NOMO-1 (cell line): ENCODE measurements around the gene TMEM258.

Experiments
- DNase-seq, 2 experiments: peaks; one replicate each; lab custom pipeline; 2025; ENCODE audit not compliant: unreplicated experiment in 2 of 2; lab: John Stamatoyannopoulos, UW

TMEM258 gene

DNA sequence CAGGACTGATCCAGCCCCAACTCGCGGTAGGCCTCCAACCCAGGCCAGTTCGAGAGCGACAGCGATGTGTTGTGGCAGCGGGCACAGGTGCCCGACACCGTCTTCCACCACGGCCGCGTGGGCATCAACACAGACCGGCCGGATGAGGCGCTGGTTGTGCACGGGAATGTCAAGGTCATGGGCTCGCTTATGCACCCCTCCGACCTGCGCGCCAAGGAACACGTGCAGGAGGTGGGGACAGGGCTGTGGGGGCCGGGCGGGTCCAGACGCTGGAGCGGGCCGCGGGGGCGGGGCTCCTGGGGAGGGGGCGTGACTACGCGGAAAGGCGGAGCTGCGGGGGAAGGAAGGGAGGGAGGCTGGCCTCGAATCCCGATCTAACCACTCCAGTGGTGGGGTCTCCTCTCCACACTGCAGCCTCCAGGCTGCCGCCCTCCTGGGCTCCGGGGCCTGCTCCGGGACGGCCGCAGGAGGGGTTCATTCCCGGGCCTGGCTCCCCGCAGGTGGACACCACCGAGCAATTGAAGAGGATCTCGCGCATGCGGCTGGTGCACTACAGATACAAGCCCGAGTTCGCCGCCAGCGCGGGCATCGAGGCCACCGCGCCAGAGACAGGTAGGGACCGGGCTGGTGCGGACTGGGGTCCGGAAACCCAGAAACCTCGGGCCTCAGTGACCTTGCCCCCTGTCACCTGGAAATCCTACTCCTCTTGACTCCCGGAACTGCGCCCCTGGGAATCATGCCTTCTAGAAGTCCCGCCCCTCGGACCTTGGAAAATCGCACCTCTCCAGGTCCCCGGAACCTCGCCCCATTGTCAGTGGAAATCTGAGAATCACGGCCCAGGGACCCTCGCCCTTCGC lies 14.9 kb downstream of the TMEM258 start:
- DNase-seq = no peak

DNA sequence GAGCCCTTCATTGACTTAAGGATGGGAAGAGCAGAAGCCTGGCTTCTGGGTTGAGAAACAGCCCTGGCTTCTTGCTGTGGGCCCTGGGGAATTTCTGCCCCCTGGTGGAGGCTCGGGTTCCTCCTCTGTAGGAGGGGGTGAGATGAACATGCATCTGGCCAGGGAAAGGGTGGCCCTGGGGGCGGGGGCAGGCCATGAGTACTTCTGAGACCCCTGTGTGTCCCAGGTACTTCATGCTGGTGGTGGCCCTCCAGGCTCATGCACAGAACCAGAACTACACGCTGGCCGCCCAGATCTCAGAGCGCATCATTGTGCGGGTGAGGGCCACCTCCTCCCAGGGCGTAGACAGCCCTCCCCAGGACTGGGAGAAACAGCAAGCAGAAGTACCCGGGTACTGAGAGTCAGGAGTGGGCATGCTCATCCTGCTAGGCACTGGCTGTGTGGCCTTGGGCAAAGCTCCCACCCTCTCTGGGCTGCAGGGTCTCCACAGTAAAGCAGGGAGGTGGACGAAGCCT lies 15.8 kb downstream of the TMEM258 start:
- DNase-seq = peak; percentile 38 to 58

DNA sequence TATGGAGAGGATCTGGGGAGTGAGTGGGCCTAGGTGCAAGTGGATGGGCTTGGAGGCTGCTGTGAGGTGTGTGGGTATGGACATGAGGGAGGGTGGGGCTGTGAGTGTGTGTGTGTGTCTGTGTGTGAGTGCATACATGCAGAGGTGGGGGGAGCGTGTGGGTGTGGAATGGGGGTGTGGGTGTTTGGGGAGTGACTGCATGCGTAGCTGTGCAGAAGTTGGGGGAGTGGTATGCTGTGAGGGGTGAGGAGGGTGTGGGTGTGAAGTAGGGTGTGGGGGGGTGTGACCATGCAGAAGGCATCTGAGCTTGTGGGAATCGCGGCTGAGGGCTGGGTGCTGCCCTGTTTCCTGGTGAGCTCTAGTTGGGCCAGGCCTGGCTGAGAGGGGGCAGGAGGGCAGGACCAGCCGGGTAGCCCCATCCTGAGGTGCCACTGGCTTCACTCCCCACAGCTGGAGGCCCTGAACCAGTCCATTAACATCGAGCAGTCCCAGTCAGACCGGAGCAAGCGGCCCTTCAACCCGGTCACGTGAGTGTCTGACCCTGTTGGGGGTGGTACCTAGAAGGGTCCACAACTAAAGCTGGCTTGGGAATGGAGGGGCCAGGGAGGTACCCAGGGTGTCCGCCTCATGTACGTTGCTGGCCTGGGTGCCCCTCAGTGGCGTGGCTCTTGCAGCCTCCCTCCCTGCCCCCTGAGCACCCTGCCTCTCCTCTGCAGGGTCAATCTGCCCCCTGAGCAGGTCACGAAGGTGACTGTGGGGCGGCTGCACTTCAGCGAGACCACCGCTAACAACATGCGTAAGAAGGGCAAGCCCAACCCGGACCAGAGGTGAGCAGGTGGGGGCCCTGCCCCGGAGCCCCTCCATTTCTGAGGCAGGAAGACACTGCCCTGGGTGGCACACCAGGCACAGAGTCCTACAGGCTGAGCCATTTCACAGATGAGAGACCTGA lies 16.5 kb downstream of the TMEM258 start:
- no peak for DNase-seq

- DNase-seq = no peak
Observed at GRCh38 chr11:61775106-61775505, 17.3 kb downstream of the TMEM258 start.

DNA sequence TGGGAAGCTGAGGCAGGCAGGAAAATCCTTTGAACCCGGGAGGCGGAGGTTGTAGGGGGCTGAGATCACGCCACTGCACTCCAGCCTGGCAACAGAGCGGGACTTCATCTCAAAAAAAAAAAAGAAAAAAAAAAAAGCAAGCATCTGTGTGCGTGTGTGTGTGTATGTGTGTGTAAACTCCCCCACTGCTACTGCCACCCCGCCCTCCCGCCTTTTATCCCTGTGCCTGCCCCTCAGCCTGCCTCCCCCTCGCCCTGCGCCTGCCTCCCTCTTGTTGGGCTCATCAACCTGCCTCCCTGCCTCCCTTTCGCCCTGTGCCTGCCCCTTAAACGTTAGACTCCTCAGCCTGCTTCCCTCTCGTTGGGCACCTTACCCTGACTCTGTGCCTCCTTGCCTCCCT lies 18.0 kb downstream of the TMEM258 start:
- DNase-seq = no peak

DNA sequence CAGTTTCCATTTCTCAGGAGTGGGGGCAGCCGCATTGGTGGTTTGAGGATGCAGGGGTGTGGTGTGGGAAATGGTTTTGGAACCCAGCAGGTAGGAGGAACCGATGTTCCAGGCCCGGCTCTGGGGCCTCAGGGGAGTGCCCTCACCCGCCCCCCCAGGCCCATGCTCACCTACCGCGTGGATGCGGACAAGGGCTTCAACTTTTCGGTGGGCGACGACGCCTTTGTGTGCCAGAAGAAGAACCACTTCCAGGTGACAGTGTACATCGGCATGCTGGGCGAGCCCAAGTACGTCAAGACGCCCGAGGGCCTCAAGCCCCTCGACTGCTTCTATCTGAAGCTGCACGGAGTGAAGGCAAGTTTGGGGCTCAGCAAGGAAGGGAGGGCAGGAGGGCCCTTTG lies 18.6 kb downstream of the TMEM258 start:
- DNase-seq = no peak

DNA sequence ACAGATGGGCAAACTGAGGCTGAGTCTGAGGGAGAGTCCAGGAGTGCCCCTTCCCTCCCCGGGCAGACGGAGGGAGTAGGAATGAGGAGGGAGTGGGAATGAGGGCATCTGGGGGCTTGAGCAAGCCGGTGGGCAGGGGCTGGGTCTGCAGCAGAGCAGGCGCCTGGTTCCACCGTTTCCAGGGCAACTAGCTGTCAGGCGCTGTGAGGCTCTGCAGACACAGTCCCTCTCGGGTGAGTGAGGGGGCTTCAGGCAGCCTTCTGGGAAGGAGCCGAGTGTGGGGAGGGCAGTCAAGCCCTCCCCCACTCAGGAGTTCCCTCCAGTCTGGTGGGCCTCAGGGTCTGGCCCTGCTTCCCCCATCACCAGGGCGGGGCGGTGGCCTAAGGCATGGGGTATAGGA lies 19.0 kb downstream of the TMEM258 start:
- no peak for DNase-seq

- no peak for DNase-seq
Observed at GRCh38 chr11:61771985-61772455, 20.4 kb downstream of the TMEM258 start.

GRCh38 chr11:61771195-61771894 lies 21.1 kb downstream of the TMEM258 start:
- no peak for DNase-seq

DNA sequence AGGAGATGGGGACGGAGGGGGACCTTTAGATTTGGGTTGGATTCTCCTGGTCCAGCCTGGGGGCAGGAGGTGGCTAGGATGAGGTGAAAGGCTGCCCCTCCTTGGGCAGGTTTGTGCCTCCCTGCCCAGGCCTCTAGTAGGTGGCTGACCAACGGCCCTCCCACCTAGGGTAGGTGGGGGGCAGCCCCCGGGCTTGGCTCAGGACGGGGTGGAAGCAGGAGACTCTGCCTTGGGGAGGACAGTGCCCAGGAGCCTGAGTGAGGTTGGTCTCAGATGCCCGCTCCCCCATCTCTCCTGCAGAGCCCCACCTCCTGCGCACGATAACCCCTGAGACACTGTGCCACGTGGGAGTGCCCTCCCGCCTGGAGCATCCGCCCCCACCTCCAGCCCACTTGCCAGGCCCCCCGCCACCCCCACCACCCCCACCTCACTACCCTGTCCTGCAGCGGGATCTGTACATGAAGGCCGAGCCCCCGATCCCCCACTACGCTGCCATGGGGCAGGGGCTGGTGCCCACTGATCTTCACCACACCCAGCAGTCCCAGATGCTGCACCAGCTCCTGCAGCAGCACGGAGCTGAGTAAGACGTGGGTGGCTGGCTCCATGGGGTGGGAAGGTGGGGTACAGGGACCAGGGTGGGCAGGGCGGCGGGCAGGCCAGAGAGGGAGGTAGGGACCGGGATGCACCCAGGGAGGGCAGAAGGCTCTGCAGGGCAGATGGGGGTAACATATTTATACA lies 22.3 kb downstream of the TMEM258 start:
- no peak for DNase-seq

- no peak for DNase-seq
Observed at GRCh38 chr11:61769169-61769920, 23.1 kb downstream of the TMEM258 start.

DNA sequence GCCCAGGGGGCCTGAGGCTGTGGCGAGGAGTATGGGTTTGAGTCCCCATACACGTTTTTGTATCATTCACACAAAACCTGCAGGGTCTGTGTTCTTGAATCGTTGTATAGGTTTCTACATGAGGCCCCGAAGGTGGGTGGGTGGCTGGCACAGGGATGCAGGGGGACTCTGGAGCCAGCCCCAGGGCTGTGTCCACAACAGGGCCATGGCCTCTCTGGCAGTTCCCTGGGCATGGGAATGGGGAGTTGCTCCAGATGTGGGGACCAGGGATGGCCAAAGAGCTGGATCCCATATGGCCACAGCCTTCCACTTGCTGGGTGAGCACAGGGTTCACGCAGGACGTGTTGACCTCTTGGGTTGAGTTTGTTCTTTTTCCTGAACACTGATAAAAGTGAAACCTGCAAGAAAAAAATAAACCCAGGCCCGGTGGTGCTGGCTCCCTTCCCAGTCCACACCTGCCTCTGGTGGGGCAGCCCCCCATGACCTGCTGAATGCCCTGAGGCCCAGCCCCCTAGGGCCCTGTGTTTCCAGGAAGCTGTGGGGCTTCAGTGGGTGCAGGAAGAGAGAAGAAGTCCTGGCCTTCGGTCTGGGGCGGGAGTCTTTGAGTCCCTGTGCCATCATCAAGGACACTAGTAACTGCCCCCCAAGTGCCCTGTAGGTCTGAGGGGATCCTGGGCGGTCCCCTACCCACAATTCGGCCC lies 23.9 kb downstream of the TMEM258 start:
- DNase-seq = no peak

- no peak for DNase-seq
Observed at GRCh38 chr11:61766353-61766841, 26.0 kb downstream of the TMEM258 start.

DNA sequence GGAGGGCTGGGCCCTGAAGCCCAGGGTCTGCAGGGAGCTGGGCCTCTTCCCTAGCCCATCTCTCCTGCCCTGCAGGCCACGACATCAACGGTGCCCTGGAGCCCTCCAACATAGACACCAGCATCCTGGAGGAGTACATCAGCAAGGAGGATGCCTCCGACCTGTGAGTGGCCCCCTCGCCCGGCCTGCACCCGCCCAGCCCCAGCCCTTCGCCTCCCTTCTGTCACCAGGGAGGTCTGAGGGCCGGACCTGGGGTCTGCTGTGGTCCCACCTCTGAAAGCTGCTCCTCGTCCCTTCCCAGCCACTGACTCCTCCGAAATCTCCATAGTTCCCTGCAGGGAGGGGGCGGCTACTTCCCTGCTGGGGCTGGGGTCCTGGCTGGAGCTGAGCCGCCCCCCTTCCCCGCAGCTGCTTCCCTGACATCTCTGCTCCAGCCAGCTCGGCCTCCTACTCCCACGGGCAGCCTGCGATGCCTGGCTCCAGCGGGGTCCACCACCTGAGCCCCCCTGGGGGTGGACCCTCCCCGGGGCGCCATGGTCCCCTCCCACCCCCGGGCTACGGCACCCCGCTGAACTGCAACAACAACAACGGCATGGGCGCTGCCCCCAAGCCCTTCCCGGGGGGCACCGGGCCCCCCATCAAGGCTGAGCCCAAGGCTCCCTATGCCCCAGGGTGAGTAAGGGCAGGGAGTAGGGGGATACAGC lies 26.7 kb downstream of the TMEM258 start:
- DNase-seq = no peak

- no peak for DNase-seq
Observed at GRCh38 chr11:61764606-61765260, 27.7 kb downstream of the TMEM258 start.

DNA sequence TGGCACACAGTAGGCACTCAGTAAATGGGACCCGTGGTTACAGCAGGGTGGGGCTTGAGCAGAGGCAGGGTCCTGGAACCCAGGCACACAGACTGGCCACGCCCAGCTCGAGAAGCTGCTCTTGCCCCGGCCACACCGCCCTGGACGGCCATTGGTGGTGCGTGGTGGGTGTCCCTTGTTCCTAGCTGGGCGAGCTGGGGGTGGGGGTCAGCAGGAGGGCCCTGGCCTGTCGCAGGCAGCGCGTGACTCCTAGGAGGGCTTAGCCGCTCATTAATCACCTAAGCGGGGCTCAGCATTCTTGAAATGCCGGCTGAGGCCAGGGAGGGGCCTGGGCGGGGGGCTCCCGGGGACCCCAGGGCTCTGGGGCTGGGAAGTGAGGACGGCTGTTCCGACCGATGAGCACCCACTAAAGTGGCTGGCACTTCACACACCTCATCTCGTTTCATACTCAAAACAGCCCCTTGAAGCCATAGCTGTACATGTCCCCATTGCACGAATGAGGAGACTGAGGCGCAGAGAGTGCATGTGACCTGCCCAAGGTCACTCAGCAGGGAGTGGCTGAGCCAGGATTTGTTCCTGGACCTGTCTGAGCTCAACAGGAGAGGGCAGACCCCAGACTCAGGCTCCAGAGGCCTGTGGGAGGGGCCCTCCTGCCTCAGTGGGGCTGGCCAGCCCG lies 28.3 kb downstream of the TMEM258 start:
- DNase-seq = no peak

DNA sequence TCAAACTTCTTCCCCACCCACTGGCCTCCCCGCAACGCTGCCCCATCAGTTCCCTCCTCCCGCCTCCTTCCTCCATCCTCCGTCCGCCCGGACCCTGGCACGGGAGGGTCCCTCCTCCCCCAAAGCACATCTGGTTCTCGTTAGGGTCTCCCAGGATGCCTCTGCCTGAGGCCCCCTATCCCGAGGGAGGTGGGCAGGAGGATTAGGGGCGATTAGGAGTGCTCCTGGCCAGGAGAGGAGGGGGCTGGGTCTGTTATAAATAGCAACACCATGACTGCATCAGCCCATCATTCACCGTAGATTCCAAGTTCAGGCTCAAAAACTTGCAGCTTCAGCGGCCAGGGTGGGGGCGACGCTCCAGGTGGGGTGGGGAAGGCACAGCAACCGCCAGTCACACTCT lies 29.6 kb downstream of the TMEM258 start:
- DNase-seq = no peak
